Measurements from ENCODE around the gene TTLL10. TPM values are rescaled to one million over a fixed set of nuclear protein-coding genes. Genes with fewer than 3 reads are reported as not detected.

Gene TTLL10
- total and polyA plus RNA-seq, 4 donors, result 0.15 TPM; not detected in 3

- Histone ChIP-seq H3K27ac (ENCODE audit: low read depth in 1 of 2, low read length in 2 of 2) (no peak overlapping the region), H3K9me3 (ENCODE audit: control insufficient read depth, low read length) (no peaks in the 10 kb centered on the region), H3K4me3 (ENCODE audit: low read length in 2 of 2) (peak overlapping the region; percentile 83 to 85), H3K4me1 (ENCODE audit: control insufficient read depth in 1 of 2, insufficient read depth in 2 of 2, low read length in 2 of 2) (no peaks in the 10 kb centered on the region), H3K36me3 (ENCODE audit: control insufficient read depth in 1 of 2, insufficient read depth in 2 of 2, low read length in 1 of 2) (peaks cover 0 to 6% of the 10 kb centered on the region in 2 donors), H3K27me3 (ENCODE audit: control insufficient read depth in 1 of 2, insufficient read depth in 2 of 2, low read length in 1 of 2) (no peaks in the 10 kb centered on the region)
- 8% methylated on average over 24 of the region's 24 CpGs for WGBS, 2 donors
- intact Hi-C loops (cut with DNase I), result loop anchor here in 1 of 2 donors (5.0 kb wide), 1 partner anchor 114 kb away; the partner anchor contains the start of gene C1orf159
- ATAC-seq (ENCODE audit: low FRiP score), result no peak
- DNase-seq, result no peak
Observed at GRCh38 chr1:1230656-1231399, 57.1 kb downstream of the TTLL10 start.

GRCh38 chr1:1231400-1232207 lies 57.9 kb downstream of the TTLL10 start, which contains the start of gene SDF4:
SDF4 (minus strand) TSS chr1:1232001; CDS start chr1:1228772, 3,229 bp downstream.
- intact Hi-C loops (cut with DNase I), result loop anchor here in 1 of 2 donors (5.0 kb wide), 1 partner anchor 114 kb away; the partner anchor contains the start of gene C1orf159
- Histone ChIP-seq H3K4me1 (ENCODE audit: control insufficient read depth in 1 of 2, insufficient read depth in 2 of 2, low read length in 2 of 2) (no peaks in the 10 kb centered on the region), H3K9me3 (ENCODE audit: control insufficient read depth, low read length) (no peaks in the 10 kb centered on the region), H3K27me3 (ENCODE audit: control insufficient read depth in 1 of 2, insufficient read depth in 2 of 2, low read length in 1 of 2) (no peaks in the 10 kb centered on the region), H3K4me3 (ENCODE audit: low read length in 2 of 2) (peak within 1 kb of the TSS; percentile 83 to 85), H3K36me3 (ENCODE audit: control insufficient read depth in 1 of 2, insufficient read depth in 2 of 2, low read length in 1 of 2) (peaks cover 0 to 6% of the 10 kb centered on the region in 2 donors), H3K27ac (ENCODE audit: low read depth in 1 of 2, low read length in 2 of 2) (peak within 1 kb of the TSS in 1 of 2 donors; percentile 73)
- ATAC-seq (ENCODE audit: low FRiP score), result peak; percentile 96
- peak; percentile 98 to 99 for DNase-seq
- WGBS, 2 donors, result 0% methylated on average over 67 to 99 of the region's 99 CpGs

- 7 to 8% methylated on average over 53 to 100 of the region's 100 CpGs for WGBS, 2 donors
- Histone ChIP-seq H3K4me1 (ENCODE audit: control insufficient read depth in 1 of 2, insufficient read depth in 2 of 2, low read length in 2 of 2) (no peaks in the 10 kb centered on the region), H3K27ac (ENCODE audit: low read depth in 1 of 2, low read length in 2 of 2) (peak within 1 kb of the TSS in 1 of 2 donors; percentile 73), H3K4me3 (ENCODE audit: low read length in 2 of 2) (peak within 1 kb of the TSS; percentile 83 to 85), H3K9me3 (ENCODE audit: control insufficient read depth, low read length) (no peaks in the 10 kb centered on the region), H3K27me3 (ENCODE audit: control insufficient read depth in 1 of 2, insufficient read depth in 2 of 2, low read length in 1 of 2) (no peaks in the 10 kb centered on the region), H3K36me3 (ENCODE audit: control insufficient read depth in 1 of 2, insufficient read depth in 2 of 2, low read length in 1 of 2) (peaks cover 0 to 6% of the 10 kb centered on the region in 2 donors)
- no peak for DNase-seq
- ATAC-seq (ENCODE audit: low FRiP score), result no peak
- intact Hi-C loops (cut with DNase I), result loop anchor here in 1 of 2 donors (5.0 kb wide), 1 partner anchor 115 kb away; the partner anchor contains the start of gene C1orf159
Observed at GRCh38 chr1:1232208-1232795, 58.6 kb downstream of the TTLL10 start, which contains the start of gene B3GALT6. B3GALT6 (plus strand) TSS chr1:1232237; CDS start chr1:1232279, 42 bp downstream.

- WGBS, 2 donors, result 69 to 79% methylated on average over 91 to 98 of the region's 98 CpGs
- no peak for ATAC-seq (ENCODE audit: low FRiP score)
- Histone ChIP-seq H3K27me3 (ENCODE audit: control insufficient read depth in 1 of 2, insufficient read depth in 2 of 2, low read length in 1 of 2) (no peaks in the 10 kb centered on the region), H3K36me3 (ENCODE audit: control insufficient read depth in 1 of 2, insufficient read depth in 2 of 2, low read length in 1 of 2) (no peaks in the 10 kb centered on the region), H3K27ac (ENCODE audit: low read depth in 1 of 2, low read length in 2 of 2) (no peak overlapping the region), H3K4me3 (ENCODE audit: low read length in 2 of 2) (no peak overlapping the region), H3K9me3 (ENCODE audit: control insufficient read depth, low read length) (no peaks in the 10 kb centered on the region), H3K4me1 (ENCODE audit: control insufficient read depth in 1 of 2, insufficient read depth in 2 of 2, low read length in 2 of 2) (no peaks in the 10 kb centered on the region)
- intact Hi-C loops (cut with DNase I), result loop anchor here in 1 of 2 donors (5.0 kb wide), 1 partner anchor 116 kb away; the partner anchor contains the start of gene C1orf159
- no peak for DNase-seq
Observed at GRCh38 chr1:1232796-1233566, 59.3 kb downstream of the TTLL10 start.

- no peaks in the 10 kb centered on the region for H3K27me3 ChIP-seq (ENCODE audit: control insufficient read depth in 1 of 2, insufficient read depth in 2 of 2, low read length in 1 of 2)
- ATAC-seq (ENCODE audit: low FRiP score) (no peak), DNase-seq (no peak)
- no peaks in the 10 kb centered on the region for H3K36me3 ChIP-seq (ENCODE audit: control insufficient read depth in 1 of 2, insufficient read depth in 2 of 2, low read length in 1 of 2)
- 96 to 97% methylated on average over 15 of the region's 15 CpGs for whole genome bisulfite sequencing, 2 donors
- no peaks in the 10 kb centered on the region for H3K4me1 ChIP-seq (ENCODE audit: control insufficient read depth in 1 of 2, insufficient read depth in 2 of 2, low read length in 2 of 2)
- H3K27ac ChIP-seq (ENCODE audit: low read depth in 1 of 2, low read length in 2 of 2), result no peak overlapping the region
- intact Hi-C loops (cut with DNase I), result loop anchor here in 1 of 2 donors (5.0 kb wide), 1 partner anchor 116 kb away; the partner anchor contains the start of gene C1orf159
- H3K4me3 ChIP-seq (ENCODE audit: low read length in 2 of 2), result no peak overlapping the region
- no peaks in the 10 kb centered on the region for H3K9me3 ChIP-seq (ENCODE audit: control insufficient read depth, low read length)
Observed at GRCh38 chr1:1233567-1233892, 59.9 kb downstream of the TTLL10 start.

- no peaks in the 10 kb centered on the region for H3K27me3 ChIP-seq (ENCODE audit: control insufficient read depth in 1 of 2, insufficient read depth in 2 of 2, low read length in 1 of 2)
- no peaks in the 10 kb centered on the region for H3K36me3 ChIP-seq (ENCODE audit: control insufficient read depth in 1 of 2, insufficient read depth in 2 of 2, low read length in 1 of 2)
- no peaks in the 10 kb centered on the region for H3K4me1 ChIP-seq (ENCODE audit: control insufficient read depth in 1 of 2, insufficient read depth in 2 of 2, low read length in 2 of 2)
- intact Hi-C loops (cut with DNase I), result loop anchor here in 1 of 2 donors (5.0 kb wide), 1 partner anchor 117 kb away; the partner anchor contains the start of gene C1orf159
- no peak overlapping the region for H3K27ac ChIP-seq (ENCODE audit: low read depth in 1 of 2, low read length in 2 of 2)
- H3K4me3 ChIP-seq (ENCODE audit: low read length in 2 of 2), result no peak overlapping the region
- H3K9me3 ChIP-seq (ENCODE audit: control insufficient read depth, low read length), result no peaks in the 10 kb centered on the region
- ATAC-seq (ENCODE audit: low FRiP score) (no peak), DNase-seq (no peak)
- 95 to 96% methylated on average over 28 of the region's 28 CpGs for WGBS, 2 donors
Observed at GRCh38 chr1:1234180-1234808, 60.6 kb downstream of the TTLL10 start.

- DNase-seq, result no peak
Observed at GRCh38 chr1:1235016-1235744, 61.5 kb downstream of the TTLL10 start.

More at GRCh38 chr1:1235016-1235744, 61.5 kb downstream of the TTLL10 start:
- Histone ChIP-seq H3K36me3 (ENCODE audit: control insufficient read depth in 1 of 2, insufficient read depth in 2 of 2, low read length in 1 of 2) (no peaks in the 10 kb centered on the region), H3K4me3 (ENCODE audit: low read length in 2 of 2) (no peak overlapping the region), H3K4me1 (ENCODE audit: control insufficient read depth in 1 of 2, insufficient read depth in 2 of 2, low read length in 2 of 2) (no peaks in the 10 kb centered on the region), H3K9me3 (ENCODE audit: control insufficient read depth, low read length) (no peaks in the 10 kb centered on the region), H3K27ac (ENCODE audit: low read depth in 1 of 2, low read length in 2 of 2) (no peak overlapping the region), H3K27me3 (ENCODE audit: control insufficient read depth in 1 of 2, insufficient read depth in 2 of 2, low read length in 1 of 2) (no peaks in the 10 kb centered on the region)
- WGBS, 2 donors, result 89 to 91% methylated on average over 27 of the region's 27 CpGs
- ATAC-seq (ENCODE audit: low FRiP score), result no peak
- intact Hi-C loops (cut with DNase I), result no loop called here
